Neural progenitor cell (in vitro differentiated cells): Measurements from ENCODE around the gene POLA2. TPM values are rescaled to one million over a fixed set of nuclear protein-coding genes. Genes with fewer than 3 reads are reported as not detected.
"Not testable (repeated sequence)": the region's sequence is repeated elsewhere in the genome, so short reads cannot be mapped to it uniquely, and the experiment has no call there.

Experiments
- DNase-seq: peaks from one replicate; pipeline ENCODE4 v3.0.0-alpha.2; 2016; ENCODE audit warnings: low spot score
- H2AFZ ChIP-seq: fragments of 200-600 bp; sonication (generic); replicated peaks from 2 replicates; pipeline ENCODE4 v1.6.1; 2016; ENCODE audit warnings: antibody characterized with exemption
- H3F3A ChIP-seq: fragments of 200-600 bp; sonication (generic); 2 replicates; pipeline ENCODE4 v1.6.1; 2016; ENCODE audit warnings: antibody characterized with exemption, low read depth
- H3K27ac ChIP-seq: fragments of 200-600 bp; sonication (generic); 2 replicates; pipeline ENCODE4 v1.5.1; 2016; ENCODE audit warnings: mild to moderate bottlenecking
- H3K27me3 ChIP-seq: fragments of 200-600 bp; sonication (generic); 2 replicates; pipeline ENCODE4 v1.6.1; 2016; ENCODE audit warnings: mild to moderate bottlenecking, moderate library complexity
- H3K36me3 ChIP-seq: fragments of 200-600 bp; sonication (generic); 2 replicates; pipeline ENCODE4 v1.5.1; 2016
- H3K4me1 ChIP-seq: fragments of 200-600 bp; sonication (generic); 2 replicates; pipeline ENCODE4 v1.6.1; 2016; ENCODE audit warnings: mixed run types
- H3K4me2 ChIP-seq: fragments of 200-600 bp; sonication (generic); 2 replicates; pipeline ENCODE4 v1.6.1; 2016
- H3K4me3 ChIP-seq: fragments of 200-600 bp; sonication (generic); 2 replicates; pipeline ENCODE4 v1.5.1; 2016
- H3K79me2 ChIP-seq: fragments of 200-600 bp; sonication (generic); 2 replicates; pipeline ENCODE4 v1.6.1; 2016; ENCODE audit warnings: low read depth
- H3K9ac ChIP-seq: fragments of 200-600 bp; sonication (generic); 2 replicates; pipeline ENCODE4 v1.6.1; 2016
- H3K9me3 ChIP-seq: fragments of 200-600 bp; sonication (generic); 2 replicates; pipeline ENCODE4 v1.5.1; 2016; ENCODE audit warnings: low read depth
- H4K20me1 ChIP-seq: fragments of 200-600 bp; sonication (generic); 2 replicates; pipeline ENCODE4 v1.6.1; 2016; ENCODE audit warnings: low read depth
- H3K27ac Mint-ChIP-seq: 3 replicates; pipeline ENCODE4 v1.8.0; 2021; ENCODE audit warnings: mixed read lengths
- H3K27me3 Mint-ChIP-seq: 2 replicates; pipeline ENCODE4 v1.8.0; 2022; ENCODE audit warnings: low read depth, mild to moderate bottlenecking, inconsistent platforms, moderate library complexity, mixed read lengths; ENCODE audit not compliant: insufficient read depth
- H3K36me3 Mint-ChIP-seq: 3 replicates; pipeline ENCODE4 v1.8.0; 2021; ENCODE audit warnings: mixed read lengths
- H3K4me1 Mint-ChIP-seq: 3 replicates; pipeline ENCODE4 v1.8.0; 2021; ENCODE audit warnings: mixed read lengths
- H3K4me3 Mint-ChIP-seq: 3 replicates; pipeline ENCODE4 v1.8.0; 2021; ENCODE audit warnings: mild to moderate bottlenecking, moderate library complexity, mixed read lengths
- H3K9me3 Mint-ChIP-seq: 3 replicates; pipeline ENCODE4 v1.8.0; 2020; ENCODE audit warnings: mixed read lengths
- CTCF ChIP-seq: fragments of 200-600 bp; sonication (generic); IDR thresholded peaks from 2 replicates; pipeline ENCODE4 v1.5.1; 2017; ENCODE audit warnings: antibody characterized with exemption, mild to moderate bottlenecking
- EZH2 ChIP-seq: fragments of 200-600 bp; sonication (generic); IDR thresholded peaks from 2 replicates; pipeline ENCODE4 v1.6.1; 2017; ENCODE audit warnings: antibody characterized with exemption, mild to moderate bottlenecking, moderate library complexity
- EZH2phosphoT487 ChIP-seq: fragments of 200-600 bp; sonication (generic); IDR thresholded peaks from 2 replicates; pipeline ENCODE4 v1.6.1; 2017; ENCODE audit warnings: antibody characterized with exemption
- total RNA-seq: library from RNA; depleted of rRNA; stranded (reverse); fragments of >200 nt; gene quantifications from 2 replicates; pipeline ENCODE4 v1.2.3, GENCODE V29; 2015; ENCODE audit warnings: low replicate concordance

Gene POLA2
- total RNA-seq, 1 donor from 2014 or later = 33.3 TPM

GRCh38 chr11:65246506-65246905, 15.3 kb upstream of the POLA2 start:
- Mint-ChIP-seq H3K9me3 (no peaks in the 10 kb centered on the region), H3K27ac (no peak overlapping the region), H3K4me3 (no peak overlapping the region), H3K36me3 (no peaks in the 10 kb centered on the region), H3K4me1 (peaks cover 2% of the 10 kb centered on the region), H3K27me3 (no peaks in the 10 kb centered on the region)
- no peaks in the 10 kb centered on the region for H3K27me3 ChIP-seq
- H3F3A ChIP-seq = no peaks in the 10 kb centered on the region
- H3K4me3 ChIP-seq = no peak overlapping the region
- H3K9ac ChIP-seq = no peak overlapping the region
- no peak overlapping the region for H2AFZ ChIP-seq
- no peaks in the 10 kb centered on the region for H3K9me3 ChIP-seq
- H4K20me1 ChIP-seq = no peaks in the 10 kb centered on the region
- H3K4me1 ChIP-seq = peaks cover 8% of the 10 kb centered on the region
- TF ChIP-seq CTCF (no peak), EZH2 (no peak), EZH2phosphoT487 (no peak)
- H3K36me3 ChIP-seq = no peaks in the 10 kb centered on the region
- DNase-seq = no peak
- no peaks in the 10 kb centered on the region for H3K79me2 ChIP-seq
- H3K4me2 ChIP-seq = no peak overlapping the region
- H3K27ac ChIP-seq = no peak overlapping the region

- not testable (repeated sequence) for H3K27me3 Mint-ChIP-seq, DNase-seq, H3K9ac ChIP-seq, H3K27ac ChIP-seq, H3K4me3 Mint-ChIP-seq, H3K79me2 ChIP-seq, H3K36me3 Mint-ChIP-seq, H3K27me3 ChIP-seq, H3K4me1 ChIP-seq, H3K4me2 ChIP-seq, H3K4me1 Mint-ChIP-seq, H3K4me3 ChIP-seq, H3K36me3 ChIP-seq, H3K9me3 ChIP-seq, H3K27ac Mint-ChIP-seq, H3F3A ChIP-seq, H2AFZ ChIP-seq, H3K9me3 Mint-ChIP-seq, H4K20me1 ChIP-seq
Measured at GRCh38 chr11:65248184-65248710, 13.5 kb upstream of the POLA2 start.

GRCh38 chr11:65251476-65251875, 10.3 kb upstream of the POLA2 start:
- Histone ChIP-seq H3K36me3 (no peaks in the 10 kb centered on the region), H3K9ac (no peak overlapping the region), H4K20me1 (no peaks in the 10 kb centered on the region), H3K4me2 (no peak overlapping the region), H3K4me3 (no peak overlapping the region), H3K27ac (no peak overlapping the region), H3K79me2 (no peaks in the 10 kb centered on the region), H3K4me1 (no peaks in the 10 kb centered on the region), H3K9me3 (no peaks in the 10 kb centered on the region), H2AFZ (no peak overlapping the region), H3F3A (no peaks in the 10 kb centered on the region), H3K27me3 (no peaks in the 10 kb centered on the region)
- no peak for DNase-seq
- Mint-ChIP-seq H3K36me3 (no peaks in the 10 kb centered on the region), H3K27ac (no peak overlapping the region), H3K4me3 (no peak overlapping the region), H3K4me1 (no peaks in the 10 kb centered on the region), H3K9me3 (no peaks in the 10 kb centered on the region), H3K27me3 (peaks cover 7% of the 10 kb centered on the region)
- no peak for TF ChIP-seq EZH2
- TF ChIP-seq EZH2phosphoT487 = no peak
- no peak for TF ChIP-seq CTCF

- Histone ChIP-seq H3K4me2 (no peak overlapping the region), H3K79me2 (no peaks in the 10 kb centered on the region), H3K27me3 (no peaks in the 10 kb centered on the region), H3K4me1 (no peaks in the 10 kb centered on the region), H2AFZ (no peak overlapping the region), H3K4me3 (no peak overlapping the region), H3K27ac (no peak overlapping the region), H4K20me1 (no peaks in the 10 kb centered on the region), H3F3A (peaks cover 8% of the 10 kb centered on the region), H3K9ac (no peak overlapping the region), H3K36me3 (no peaks in the 10 kb centered on the region), H3K9me3 (no peaks in the 10 kb centered on the region)
- no peak for TF ChIP-seq EZH2
- TF ChIP-seq EZH2phosphoT487 = no peak
- TF ChIP-seq CTCF = no peak
- DNase-seq = no peak
- H3K4me1 Mint-ChIP-seq = no peaks in the 10 kb centered on the region
- peak overlapping the region; percentile 44 for H3K27ac Mint-ChIP-seq
- no peak overlapping the region for H3K4me3 Mint-ChIP-seq
- peaks cover 7% of the 10 kb centered on the region for H3K27me3 Mint-ChIP-seq
- no peaks in the 10 kb centered on the region for H3K36me3 Mint-ChIP-seq
- no peaks in the 10 kb centered on the region for H3K9me3 Mint-ChIP-seq
Measured at GRCh38 chr11:65254724-65255123, 7.0 kb upstream of the POLA2 start.
